22Rv1 (cell line): Measurements from ENCODE around the gene PARP1.

Experiments used
- CTCF ChIP-seq: fragments of 450-650 bp; IDR thresholded peaks from 2 replicates; pipeline ENCODE4 v1.5.1; 2017; ENCODE audit warnings: mild to moderate bottlenecking
- ZFX ChIP-seq: fragments of 450-650 bp; IDR thresholded peaks from 2 replicates; pipeline ENCODE4 v1.6.1; 2017; ENCODE audit warnings: antibody characterized with exemption, borderline replicate concordance

GRCh38 chr1:226432586-226433340 lies 24.9 kb upstream of the PARP1 start:
- TF ChIP-seq CTCF: no peak
- no peak for TF ChIP-seq ZFX
